T-helper 2 cell treated with Interferon-gamma antibody and Interleukin-4, amounts not matched to agents 100 ng/mL and 5 ng/mL, for 36 hours (primary cell): ENCODE data around the gene FRS2. TPM values are rescaled to one million over a fixed set of nuclear protein-coding genes. Genes with fewer than 3 reads are reported as not detected.

Experiments
- intact Hi-C: fragments of 100-400 bp; cut with micrococcal nuclease; formaldehyde crosslinking; loops from one replicate; pipeline ENCODE4 v1.15.1; 2023
- total RNA-seq: library from RNA; stranded (reverse); gene quantifications from 2 replicates; pipeline ENCODE4 v1.2.3, GENCODE V29; 2022

Gene FRS2
- total RNA-seq, 1 donor from 2014 or later = 12.2 TPM

GRCh38 chr12:69497308-69498026, 27.3 kb downstream of the FRS2 start:
- intact Hi-C loops = loop anchor here (2.0 kb wide), 1 partner anchor 27 kb away; the partner anchor contains the start of gene FRS2

GRCh38 chr12:69500631-69501030, 30.4 kb downstream of the FRS2 start:
- intact Hi-C loops = no loop called here

- intact Hi-C loops = no loop called here
Measured at GRCh38 chr12:69501154-69501895, 31.1 kb downstream of the FRS2 start.

GRCh38 chr12:69502345-69503081, 32.3 kb downstream of the FRS2 start:
- intact Hi-C loops = no loop called here

- intact Hi-C loops = no loop called here
Measured at GRCh38 chr12:69508091-69508490, 37.9 kb downstream of the FRS2 start.

- intact Hi-C loops = no loop called here
Measured at GRCh38 chr12:69508621-69509020, 38.4 kb downstream of the FRS2 start.

- intact Hi-C loops = no loop called here
Measured at GRCh38 chr12:69509308-69509736, 39.1 kb downstream of the FRS2 start.

- intact Hi-C loops = loop anchor here (5.0 kb wide), 1 partner anchor 38 kb away; the partner anchor contains the start of gene FRS2
Measured at GRCh38 chr12:69509904-69510827, 40.0 kb downstream of the FRS2 start.

- intact Hi-C loops = loop anchor here (5.0 kb wide), 1 partner anchor 39 kb away; the partner anchor contains the start of gene FRS2
Measured at GRCh38 chr12:69511016-69511415, 40.8 kb downstream of the FRS2 start.

- intact Hi-C loops = loop anchor here (5.0 kb wide), 1 partner anchor 39 kb away; the partner anchor contains the start of gene FRS2
Measured at GRCh38 chr12:69511469-69512267, 41.5 kb downstream of the FRS2 start.

- intact Hi-C loops = loop anchor here (5.0 kb wide), 1 partner anchor 41 kb away; the partner anchor contains the start of gene FRS2
Measured at GRCh38 chr12:69512820-69513219, 42.6 kb downstream of the FRS2 start.

- intact Hi-C loops = loop anchor here (5.0 kb wide), 1 partner anchor 41 kb away; the partner anchor contains the start of gene FRS2
Measured at GRCh38 chr12:69513297-69513696, 43.1 kb downstream of the FRS2 start.

GRCh38 chr12:69514111-69514510, 43.9 kb downstream of the FRS2 start:
- intact Hi-C loops = loop anchor here (5.0 kb wide), 1 partner anchor 42 kb away; the partner anchor contains the start of gene FRS2

GRCh38 chr12:69514845-69515244, 44.7 kb downstream of the FRS2 start:
- intact Hi-C loops = loop anchor here (5.0 kb wide), 1 partner anchor 43 kb away; the partner anchor contains the start of gene FRS2

GRCh38 chr12:69515394-69515930, 45.3 kb downstream of the FRS2 start:
- intact Hi-C loops = no loop called here

GRCh38 chr12:69516950-69517349, 46.8 kb downstream of the FRS2 start:
- intact Hi-C loops = no loop called here

- intact Hi-C loops = no loop called here
Measured at GRCh38 chr12:69517406-69517805, 47.2 kb downstream of the FRS2 start.

- intact Hi-C loops = no loop called here
Measured at GRCh38 chr12:69519871-69520270, 49.7 kb downstream of the FRS2 start.
